Spleen (tissue), 11 donors: Measurements from ENCODE around the gene RBMS2. TPM values are rescaled to one million over a fixed set of nuclear protein-coding genes. Genes with fewer than 3 reads are reported as not detected.
"Not testable (repeated sequence)": the region's sequence is repeated elsewhere in the genome, so short reads cannot be mapped to it uniquely, and the experiment has no call there.

ENCODE experiments used
- DNase-seq: peaks from one replicate; pipeline ENCODE4 v3.0.0-alpha.2; 2020
- H3K27ac ChIP-seq, 8 donors: fragments of 200-600 bp; sonication (generic) in 7 of 8; 1 replicate in 4 of 8; 2 replicates in 4 of 8; pipeline versions ENCODE4 v1.5.0 to v1.8.0; 2016 to 2021; ENCODE audit warnings: inconsistent platforms in 4 of 8, mild to moderate bottlenecking in 4 of 8, moderate library complexity in 1 of 8
- H3K27me3 ChIP-seq, 7 donors: fragments of 200-600 bp; sonication (generic) in 6 of 7; replicated peaks in 1 of 7; 1 replicate in 4 of 7; 2 replicates in 3 of 7; pipeline versions ENCODE4 v1.5.0 to v1.8.0; 2016 to 2021; ENCODE audit warnings: inconsistent platforms in 3 of 7, mild to moderate bottlenecking in 1 of 7
- H3K36me3 ChIP-seq, 6 donors: fragments of 200-600 bp; sonication (generic) in 5 of 6; 1 replicate in 4 of 6; 2 replicates in 2 of 6; pipeline versions ENCODE4 v1.5.0 to v1.8.0; 2016 to 2021; ENCODE audit warnings: inconsistent platforms in 2 of 6
- H3K4me1 ChIP-seq, 6 donors: fragments of 200-600 bp; sonication (generic) in 5 of 6; 1 replicate in 3 of 6; 2 replicates in 3 of 6; pipeline versions ENCODE4 v1.5.0 to v1.8.0; 2016 to 2021; ENCODE audit warnings: inconsistent platforms in 3 of 6
- H3K4me3 ChIP-seq, 8 donors: fragments of 200-600 bp; sonication (generic) in 7 of 8; 1 replicate in 4 of 8; 2 replicates in 4 of 8; pipeline versions ENCODE4 v1.5.0 to v1.8.0; 2016 to 2021; ENCODE audit warnings: inconsistent platforms in 4 of 8, mild to moderate bottlenecking in 4 of 8, moderate library complexity in 2 of 8
- H3K9me3 ChIP-seq, 8 donors: fragments of 200-600 bp; sonication (generic) in 7 of 8; 1 replicate in 4 of 8; 2 replicates in 4 of 8; pipeline versions ENCODE4 v1.5.0 to v1.8.0; 2016 to 2021; ENCODE audit warnings: inconsistent platforms in 4 of 8
- CTCF ChIP-seq, 11 experiments: fragments of 200-600 bp in 7 of 11; fragments of 450-650 bp in 4 of 11; sonication (generic) in 4 of 11; IDR thresholded peaks in 8 of 11; conservative IDR thresholded peaks in 3 of 11; 1 replicate in 7 of 11; 2 replicates in 4 of 11; pipeline versions ENCODE4 v1.4.0 to v1.8.0; 2016 to 2021; ENCODE audit warnings: antibody characterized with exemption in 11 of 11, inconsistent platforms in 4 of 11, mild to moderate bottlenecking in 1 of 11
- POLR2A ChIP-seq, 3 donors: fragments of 450-650 bp; IDR thresholded peaks; one replicate each; pipeline ENCODE4 v1.5.1; 2017; ENCODE audit warnings: antibody characterized with exemption in 3 of 3, mild to moderate bottlenecking in 1 of 3
- POLR2AphosphoS5 ChIP-seq, 3 donors: sonication (generic); formaldehyde crosslinking; IDR thresholded peaks; one replicate each; pipeline ENCODE4 v1.5.1; 2017; ENCODE audit warnings: antibody characterized with exemption in 3 of 3
- WGBS, 5 donors: extraction: QIAGEN DNeasy Blood & Tissue Kit in 3 of 5; methylation state at CpG; one replicate each; pipeline versions ENCODE4 v1.1.5 to v1.1.7; 2013 to 2018; 5-methylcytosine and 5-hydroxymethylcytosine counted together
- intact Hi-C: fragments of 100-400 bp; cut with DNase I; formaldehyde crosslinking; loops from one replicate; pipeline ENCODE4 v1.15.0; 2023; ENCODE audit warnings: low total_unique reads
- polyA plus RNA-seq, 3 donors: library from polyadenylated mRNA; stranded (reverse); fragments of 200-250 nt; gene quantifications; one replicate each; pipeline ENCODE4 v1.2.1, GENCODE V29; 2013
- total RNA-seq, 7 donors: library from RNA; depleted of rRNA in 3 of 7; stranded (reverse); fragments of >200 nt in 3 of 7; fragmentation: NEBNext Ultra II Directional in 4 of 7; extraction: Animal tissue kit (Norgen Biotek cat#: 25700) in 4 of 7; gene quantifications; one replicate each; pipeline versions ENCODE4 v1.1.0 to v1.2.1, GENCODE V29; 2016 to 2021
- donor health status: healthy with polysubstance abuse.
- donor health status: DM: no; HTN: no; CAD: no; lungs with moderate emphysema.
- donor health status: DM: no; HTN: no; CAD: no.
- donor health status: Bipolar disorder and iron deficiency.
- donor health status: healthy.
- donor health status: DM: no; HTN: no; CAD: no.
- donor health status: DM: yes; HTN: yes; CAD: no.

Gene RBMS2
- total and polyA plus RNA-seq, 10 donors, result 3.0 to 65.4 (median 26.2) TPM

- WGBS, 5 donors, result 4 to 16% (median 8%) methylated on average over 28 to 44 of the region's 44 CpGs
Observed at GRCh38 chr12:56487448-56488040, 34.1 kb upstream of the RBMS2 start.

GRCh38 chr12:56488041-56488955, 33.3 kb upstream of the RBMS2 start, which contains the start of gene GLS2:
GLS2 (minus strand) TSS chr12:56488161; CDS start chr12:56488118, 43 bp downstream.
- Histone ChIP-seq H3K9me3 (peaks cover 0 to 3% (median 0%) of the 10 kb centered on the region in 8 donors), H3K27me3 (peaks cover 0 to 36% (median 4%) of the 10 kb centered on the region in 7 donors), H3K27ac (peak within 1 kb of the TSS in 4 of 8 donors; percentile 27 to 61 (median 43)), H3K4me3 (peak within 1 kb of the TSS; percentile 47 to 91 (median 66)), H3K36me3 (no peaks in the 10 kb centered on the region), H3K4me1 (peaks cover 4 to 24% (median 18%) of the 10 kb centered on the region in 6 donors)
- TF ChIP-seq CTCF (IDR thresholded peaks at IDR 0.05 in 8 of 11, conservative IDR thresholded peaks at IDR 0.05 in 3 of 11) (no peak), POLR2A (IDR thresholded peaks at IDR 0.05) (no peak), POLR2AphosphoS5 (IDR thresholded peaks at IDR 0.05) (peak; percentile 58 to 78 (median 72))
- intact Hi-C loops, result no loop called here
- peak; percentile 89 for DNase-seq
- WGBS, 5 donors, result 15 to 26% (median 18%) methylated on average over 49 to 59 of the region's 59 CpGs

More at GRCh38 chr12:56487448-56488040, 34.1 kb upstream of the RBMS2 start:
- H3K36me3 ChIP-seq, result no peaks in the 10 kb centered on the region
- no peak for DNase-seq
- peaks cover 0 to 36% (median 4%) of the 10 kb centered on the region in 7 donors for H3K27me3 ChIP-seq
- TF ChIP-seq CTCF (IDR thresholded peaks at IDR 0.05 in 8 of 11, conservative IDR thresholded peaks at IDR 0.05 in 3 of 11) (no peak), POLR2AphosphoS5 (IDR thresholded peaks at IDR 0.05) (no peak), POLR2A (IDR thresholded peaks at IDR 0.05) (no peak)
- H3K27ac ChIP-seq, result peak overlapping the region in 4 of 8 donors; percentile 27 to 61 (median 43)
- peaks cover 4 to 24% (median 18%) of the 10 kb centered on the region in 6 donors for H3K4me1 ChIP-seq
- peak overlapping the region; percentile 47 to 91 (median 66) for H3K4me3 ChIP-seq
- H3K9me3 ChIP-seq, result peaks cover 0 to 3% (median 0%) of the 10 kb centered on the region in 8 donors
- intact Hi-C loops, result no loop called here

- Histone ChIP-seq H3K4me1 (peaks cover 4 to 24% (median 18%) of the 10 kb centered on the region in 6 donors), H3K27ac (no peak overlapping the region), H3K27me3 (peaks cover 0 to 36% (median 4%) of the 10 kb centered on the region in 7 donors), H3K36me3 (no peaks in the 10 kb centered on the region), H3K4me3 (no peak overlapping the region), H3K9me3 (peaks cover 0 to 3% (median 0%) of the 10 kb centered on the region in 8 donors)
- intact Hi-C loops, result no loop called here
- no peak for TF ChIP-seq CTCF (IDR thresholded peaks at IDR 0.05 in 8 of 11, conservative IDR thresholded peaks at IDR 0.05 in 3 of 11)
- no peak for TF ChIP-seq POLR2A (IDR thresholded peaks at IDR 0.05)
- no peak for TF ChIP-seq POLR2AphosphoS5 (IDR thresholded peaks at IDR 0.05)
- DNase-seq, result no peak
Observed at GRCh38 chr12:56490360-56490759, 31.3 kb upstream of the RBMS2 start.

GRCh38 chr12:56493409-56494105, 28.1 kb upstream of the RBMS2 start:
- DNase-seq, H3K27ac ChIP-seq, H3K4me1 ChIP-seq, H3K4me3 ChIP-seq, H3K9me3 ChIP-seq, H3K36me3 ChIP-seq, intact Hi-C loops: not testable (repeated sequence)
- 86 to 94% (median 91%) methylated on average over 19 to 31 of the region's 31 CpGs for WGBS, 5 donors
- peaks cover 0 to 19% (median 4%) of the 10 kb centered on the region in 7 donors for H3K27me3 ChIP-seq

GRCh38 chr12:56494106-56494415, 27.6 kb upstream of the RBMS2 start:
- H3K4me1 ChIP-seq, H3K36me3 ChIP-seq, H3K27ac ChIP-seq, DNase-seq, H3K4me3 ChIP-seq, H3K9me3 ChIP-seq, intact Hi-C loops: not testable (repeated sequence)
- peaks cover 0 to 15% (median 0%) of the 10 kb centered on the region in 7 donors for H3K27me3 ChIP-seq
- 93 to 98% (median 96%) methylated on average over 10 to 15 of the region's 15 CpGs; no CpG with 5 or more reads in 1 of the 5 donors for WGBS, 5 donors

- H3K9me3 ChIP-seq, DNase-seq, H3K4me1 ChIP-seq, H3K27ac ChIP-seq, intact Hi-C loops, H3K4me3 ChIP-seq, H3K36me3 ChIP-seq: not testable (repeated sequence)
- 90 to 97% (median 96%) methylated on average over 19 to 27 of the region's 27 CpGs for WGBS, 5 donors
- peaks cover 0 to 11% (median 0%) of the 10 kb centered on the region in 7 donors for H3K27me3 ChIP-seq
Observed at GRCh38 chr12:56494481-56494880, 27.1 kb upstream of the RBMS2 start.
